ENCODE data around the gene TMEM130.
A peak's percentile ranks its signal among the peaks of the same experiment; 100 is the strongest.

The TMEM130 gene

DNA sequence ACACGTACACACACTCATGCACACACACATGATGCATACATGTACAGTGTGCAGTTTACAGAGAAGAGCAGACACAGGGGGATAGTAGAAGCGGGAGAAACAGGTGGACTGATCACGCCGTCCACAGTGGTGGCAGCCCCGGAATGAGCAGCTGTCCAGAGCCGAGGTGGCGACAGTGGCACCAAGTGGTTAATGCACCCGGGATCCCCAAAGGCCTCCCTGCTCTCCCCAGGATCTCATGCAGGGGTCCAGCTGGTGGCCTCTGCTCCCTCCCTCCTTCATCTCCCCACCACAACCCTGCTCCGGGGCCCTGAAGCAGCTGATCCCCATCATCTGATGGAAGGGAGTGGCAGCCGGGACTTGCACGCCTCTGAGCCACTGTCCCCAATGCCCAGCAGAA is 29.7 kb downstream of the TMEM130 start:
- no peak for DNase-seq

DNA sequence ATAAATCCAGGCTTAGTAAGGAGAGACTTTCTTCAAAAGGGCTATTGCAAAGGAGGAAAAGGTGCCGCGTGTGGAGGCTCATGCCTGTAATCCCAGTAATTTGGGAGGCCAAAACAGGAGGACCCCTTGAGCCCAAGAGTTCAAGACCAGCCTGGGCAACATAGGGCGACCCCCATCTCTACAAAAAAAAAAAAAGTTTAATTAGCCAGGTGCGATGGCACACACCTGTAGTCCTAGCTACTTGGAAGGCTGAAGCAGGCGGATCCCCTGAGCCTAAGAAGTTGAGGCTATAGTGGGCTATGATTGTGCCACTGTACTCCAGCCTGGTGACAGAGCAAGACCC is 32.2 kb downstream of the TMEM130 start:
- no peak for DNase-seq

GRCh38 chr7:98836811-98837629 is 32.8 kb downstream of the TMEM130 start:
- DNase-seq = no peak

GRCh38 chr7:98834949-98835348 is 34.9 kb downstream of the TMEM130 start:
- DNase-seq = no peak

DNA sequence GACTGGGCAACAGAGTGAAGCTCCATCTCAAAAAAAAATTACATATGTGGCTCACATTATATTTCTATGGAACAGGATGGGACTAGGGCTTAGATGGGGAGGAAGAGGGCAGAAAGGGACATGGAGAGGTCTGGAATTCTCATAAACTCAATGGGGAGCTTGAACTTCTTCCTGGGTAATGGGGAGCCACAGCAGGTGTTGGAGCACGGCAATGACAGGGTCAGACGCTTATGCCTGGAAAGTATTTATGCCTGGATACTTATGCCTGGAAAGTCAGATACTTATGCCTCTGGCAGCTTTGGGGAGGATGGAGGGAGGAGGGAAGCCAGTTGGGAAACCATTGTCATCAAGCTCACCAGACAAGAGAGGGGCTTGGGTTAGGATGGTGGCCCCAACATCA is 36.8 kb downstream of the TMEM130 start:
- DNase-seq = no peak

GRCh38 chr7:98831641-98832221 is 38.1 kb downstream of the TMEM130 start:
- DNase-seq = peak; percentile 14

- DNase-seq = no peak
These were observed 38.8 kb downstream of the TMEM130 start for GRCh38 chr7:98830972-98831548.

DNA sequence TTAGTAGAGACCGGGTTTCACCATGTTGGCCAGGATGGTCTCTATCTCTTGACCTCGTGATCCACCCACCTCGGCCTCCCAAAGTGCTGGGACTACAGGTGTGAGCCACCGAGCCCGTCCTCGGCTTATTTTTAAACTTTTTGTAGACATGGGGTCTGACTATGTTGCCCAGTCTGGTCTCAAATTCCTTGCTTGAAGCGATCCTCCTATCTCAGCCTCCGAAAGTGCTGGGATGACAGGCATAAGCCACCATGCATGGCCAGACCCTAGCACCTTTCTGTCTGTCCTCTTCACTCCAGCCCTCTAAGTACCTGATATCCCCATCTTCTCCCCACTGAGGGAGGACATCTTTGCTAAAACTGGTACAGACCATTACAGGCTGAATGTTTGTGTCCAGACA is 41.4 kb downstream of the TMEM130 start:
- no peak for DNase-seq

DNA sequence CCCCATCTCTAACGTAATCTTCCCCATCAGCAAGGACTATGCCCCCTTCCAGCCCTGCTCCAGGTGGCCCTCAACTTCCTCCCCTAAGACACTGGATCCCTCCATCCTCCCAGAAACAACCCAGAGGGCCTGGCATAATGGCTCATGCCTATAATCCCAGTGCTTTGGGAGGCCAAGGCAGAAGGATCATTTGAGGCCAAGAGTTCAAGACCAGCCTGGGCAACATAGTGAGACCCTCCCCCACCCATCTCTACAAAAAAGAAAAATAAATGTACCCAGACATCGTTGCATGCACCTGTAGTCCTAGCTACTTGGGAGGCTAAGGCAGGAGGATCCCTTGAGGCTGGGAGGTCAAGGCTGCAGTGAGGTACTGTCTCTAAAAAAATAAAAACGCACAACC is 42.6 kb downstream of the TMEM130 start:
- no peak for DNase-seq

GRCh38 chr7:98826811-98827231 is 43.0 kb downstream of the TMEM130 start:
- DNase-seq = no peak

- DNase-seq = no peak
These were observed 43.4 kb downstream of the TMEM130 start for GRCh38 chr7:98826387-98826786.

DNA sequence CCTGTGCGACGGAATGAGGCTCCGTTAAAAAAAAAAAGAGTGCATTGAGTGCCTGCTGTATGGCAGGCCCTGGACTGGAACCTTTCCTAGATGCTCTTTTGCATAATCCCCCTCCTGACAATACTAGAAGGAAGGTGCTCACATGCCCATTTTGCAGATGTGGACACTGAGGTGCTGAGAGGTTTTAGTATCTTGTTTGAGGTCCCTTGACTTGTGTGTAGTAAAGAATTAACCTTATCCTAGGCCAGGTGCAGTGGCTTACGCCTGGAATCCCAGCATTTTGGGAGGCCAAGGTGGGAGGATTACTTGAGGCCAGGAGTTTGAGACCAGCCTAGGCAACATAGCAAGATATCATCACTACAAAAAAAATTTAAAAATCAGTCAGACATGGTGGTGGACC is 46.6 kb downstream of the TMEM130 start:
- DNase-seq = no peak

DNA sequence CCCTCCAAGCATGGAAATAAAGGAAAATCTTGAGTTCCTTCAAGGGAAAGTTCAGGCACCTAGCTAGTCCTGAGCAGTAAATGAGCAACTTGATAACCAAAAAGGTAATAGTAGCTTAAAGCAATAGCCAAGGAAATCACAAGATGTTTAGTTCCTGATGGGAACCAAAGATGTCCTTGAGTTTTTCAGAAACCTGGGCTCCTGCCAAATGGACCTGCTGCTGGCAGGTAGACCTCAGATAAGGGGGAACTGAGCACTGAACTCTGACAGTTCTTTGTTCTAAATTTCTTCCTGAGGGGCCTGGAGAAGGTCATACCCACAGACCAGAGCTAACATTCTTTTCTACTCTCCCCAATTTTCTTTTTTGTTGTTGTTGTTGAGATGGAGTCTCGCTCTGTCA is 48.5 kb downstream of the TMEM130 start:
- no peak for DNase-seq

DNA sequence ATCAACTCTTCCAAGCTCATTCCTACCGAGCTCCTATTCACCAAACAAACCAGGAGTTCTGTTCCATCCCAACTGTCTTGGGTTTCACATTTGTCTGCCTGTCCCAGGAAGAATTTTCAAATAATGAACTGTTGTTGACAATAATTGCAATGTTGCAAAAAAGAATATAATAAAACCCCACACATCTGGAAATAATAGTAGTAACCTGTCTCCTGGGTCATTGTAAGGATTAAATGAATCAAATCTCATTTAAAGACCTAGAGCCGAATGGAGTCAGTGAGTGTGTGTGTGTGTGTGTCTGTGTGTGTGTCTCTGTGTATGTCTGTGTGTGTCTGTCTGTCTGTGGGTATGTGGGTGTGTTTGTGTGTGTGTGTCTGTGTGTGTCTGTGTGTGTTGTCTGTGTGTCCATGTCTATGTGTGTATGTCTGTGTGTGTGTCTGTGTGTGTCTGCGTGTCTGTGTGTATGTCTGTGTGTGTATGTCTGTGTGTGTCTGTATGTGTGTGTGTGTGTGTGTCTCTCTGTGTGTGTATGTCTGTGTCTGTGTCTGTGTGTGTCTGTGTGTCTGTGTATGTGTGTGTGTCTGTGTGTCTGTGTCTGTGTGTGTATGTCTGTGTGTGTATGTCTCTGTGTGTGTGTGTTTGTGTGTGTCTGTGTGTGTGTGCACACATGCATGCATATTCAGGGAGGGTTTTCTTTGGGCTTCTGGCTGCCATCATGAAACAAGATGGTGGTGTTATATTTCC is 52.7 kb downstream of the TMEM130 start:
- no peak for DNase-seq

GRCh38 chr7:98816241-98816640 is 53.6 kb downstream of the TMEM130 start:
- no peak for DNase-seq

GRCh38 chr7:98815313-98815712 is 54.5 kb downstream of the TMEM130 start:
- DNase-seq = no peak

GRCh38 chr7:98811299-98811698 is 58.5 kb downstream of the TMEM130 start:
- no peak for DNase-seq

DNA sequence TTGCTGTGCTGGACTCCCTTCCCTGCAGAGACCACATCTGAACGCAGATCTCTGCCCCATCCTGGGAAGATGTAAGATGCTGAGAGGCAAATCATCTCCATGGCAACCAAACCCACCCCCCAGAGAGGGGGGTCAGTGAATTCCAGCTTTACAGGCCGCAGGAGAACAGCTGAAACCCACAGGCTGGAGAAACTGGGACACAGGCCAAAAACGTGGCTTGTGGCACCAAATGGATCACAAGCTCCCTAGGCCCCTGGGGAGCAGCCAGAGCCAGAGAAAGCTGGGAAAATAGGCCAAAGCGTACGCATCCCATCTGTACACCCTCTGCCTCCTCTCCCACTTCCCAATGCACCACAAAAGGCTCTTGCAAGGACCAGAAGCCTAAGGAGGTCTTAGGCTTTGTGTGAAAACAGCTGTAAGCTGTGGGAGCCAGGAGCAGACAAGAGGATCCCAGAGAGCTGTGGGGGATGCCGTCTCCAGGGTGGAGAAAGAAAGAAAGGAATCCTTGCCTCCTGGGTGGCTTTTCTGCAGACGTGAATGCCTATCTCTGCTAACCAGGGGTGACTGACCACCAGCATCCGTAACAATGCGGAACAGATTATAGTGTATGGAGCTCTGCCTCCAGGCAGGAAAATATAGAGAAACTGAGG is 59.5 kb downstream of the TMEM130 start:
- DNase-seq = no peak

DNA sequence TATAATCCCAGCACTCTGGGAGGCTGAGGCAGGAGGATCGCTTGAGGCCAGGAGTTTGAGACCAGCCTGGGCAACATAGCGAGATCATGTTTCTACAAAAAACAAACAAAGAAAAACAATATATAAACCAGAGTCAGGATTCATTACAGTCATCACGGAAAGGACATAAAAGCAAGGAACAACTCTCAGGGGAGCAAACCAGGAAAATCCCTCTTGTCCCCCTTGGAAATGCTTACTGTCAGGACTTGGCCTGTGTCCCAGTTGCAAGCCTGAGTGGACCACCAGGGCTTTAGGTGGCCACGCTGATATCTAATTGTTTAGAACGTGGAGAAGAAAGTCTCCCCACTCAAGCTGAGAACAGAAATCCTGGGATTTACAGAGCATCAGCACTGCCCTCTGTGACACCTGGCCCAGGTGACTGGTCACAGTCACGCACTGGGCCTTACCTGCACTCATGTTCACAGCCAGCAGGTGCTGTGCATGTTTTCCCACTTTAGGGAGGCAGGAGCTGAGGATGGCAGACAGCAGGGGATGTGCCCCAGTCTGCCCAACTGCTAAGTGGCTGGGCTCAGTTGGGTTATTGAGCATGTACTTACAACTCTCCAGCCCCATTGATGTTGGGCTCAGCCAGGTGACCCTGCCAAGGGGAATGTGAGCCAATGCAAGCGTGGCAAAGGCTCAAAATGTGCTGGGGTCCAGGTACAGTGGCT is 60.9 kb downstream of the TMEM130 start:
- DNase-seq = no peak

DNA sequence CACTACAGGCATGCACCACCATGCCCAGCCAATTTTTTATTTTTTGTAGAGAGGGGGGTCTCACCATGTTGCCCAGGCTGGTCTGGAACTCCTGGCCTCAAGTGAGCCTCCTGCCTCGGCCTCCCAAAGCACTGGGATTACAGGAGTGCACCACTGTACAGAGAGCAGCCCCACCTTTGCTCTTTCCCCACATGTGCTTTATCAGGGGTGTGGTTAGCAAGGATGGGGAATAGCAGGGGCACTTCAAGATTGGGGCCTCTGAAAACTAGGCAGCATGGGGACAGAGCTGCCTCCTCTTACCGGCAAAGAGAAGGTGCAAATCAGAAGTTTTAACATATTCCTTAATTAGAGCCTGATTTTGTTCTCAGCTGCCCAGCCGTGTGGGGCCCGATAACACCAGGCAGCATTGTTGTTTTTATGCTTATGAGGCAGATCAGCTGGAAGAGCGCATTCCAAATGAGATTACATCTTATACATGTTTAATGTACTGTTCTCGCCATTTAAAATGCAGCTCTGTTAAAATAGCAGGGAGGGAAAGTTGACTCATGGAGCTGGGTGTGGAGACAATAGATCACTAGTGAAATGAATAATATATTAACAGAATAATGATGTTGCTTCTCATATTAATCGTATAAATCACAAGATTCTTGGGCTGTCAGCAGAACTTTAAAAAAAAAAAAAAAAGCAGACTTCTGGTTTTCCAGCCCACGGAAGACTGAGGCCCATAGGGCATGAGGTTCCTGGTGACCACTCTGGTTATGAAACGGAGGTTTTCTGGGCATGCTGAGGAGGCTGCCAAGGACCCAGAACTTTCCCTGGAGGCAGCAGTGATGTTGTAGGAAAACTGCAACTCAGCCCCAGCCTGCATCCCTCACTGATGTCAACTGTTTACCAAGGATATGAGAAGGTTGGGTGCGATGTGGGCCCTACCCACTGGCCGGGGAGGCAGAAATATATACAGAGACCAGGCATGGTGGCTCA is 62.5 kb downstream of the TMEM130 start:
- DNase-seq = no peak
